A549 treated with AZD9567 at 1 μM for 4 hours (cell line): Measurements from ENCODE around the gene IQCN. TPM values are rescaled to one million over a fixed set of nuclear protein-coding genes. Genes with fewer than 3 reads are reported as not detected.

ENCODE experiments used
- total RNA-seq: library from RNA; stranded (reverse); fragments of 200-300 nt; extraction: Qiagen RNA extraction; gene quantifications from 5 replicates; pipeline ENCODE4 v1.2.3, GENCODE V29; 2022; ENCODE audit not compliant: insufficient read depth

Gene IQCN
- 0.38 to 0.58 TPM (median 0.44 TPM) in 4 of 5 replicates, not detected in the other for total RNA-seq

GRCh38 chr19:18274219-18274780 is at the start of gene IQCN:
Gene IQCN, minus strand, starts transcription at chr19:18274452. Its CDS starts 4,974 bp downstream, at chr19:18269478.

GRCh38 chr19:18322759-18323460 is 48.7 kb upstream of the IQCN start, which contains the start of gene LSM4:
Gene LSM4, minus strand, starts transcription at chr19:18323076. Its CDS starts 56 bp downstream, at chr19:18323020.

GRCh38 chr19:18281082-18282020 is 7.1 kb upstream of the IQCN start, which contains the start of gene JUND:
Gene JUND, minus strand, starts transcription at chr19:18281622. Its CDS starts 138 bp downstream, at chr19:18281484.

GRCh38 chr19:18225702-18226468 is 48.4 kb downstream of the IQCN start, which contains the start of gene PDE4C:
Gene PDE4C, minus strand, starts transcription at chr19:18226438. Its CDS starts 23 bp downstream, at chr19:18226415.

Other genes starting within 250 kb of the IQCN start
- not detected in 5 replicates for gene IL12RB1, start 187.5 kb downstream of the IQCN start, total RNA-seq
- gene MAST3, start 176.7 kb downstream of the IQCN start, total RNA-seq: 1.9 to 2.4 TPM (median 2.2 TPM) in 5 replicates
- gene PIK3R2, start 121.3 kb downstream of the IQCN start, total RNA-seq: 9.9 to 15.0 TPM (median 12.4 TPM) in 5 replicates
- gene IFI30, start 100.6 kb downstream of the IQCN start, total RNA-seq: 13.6 to 22.2 TPM (median 15.9 TPM) in 5 replicates
- 9.5 to 14.8 TPM (median 12.7 TPM) in 5 replicates for gene MPV17L2, start 81.2 kb downstream of the IQCN start, total RNA-seq
- 0.71 to 0.99 TPM (median 0.79 TPM) in 4 of 5 replicates, not detected in the other for gene RAB3A, start 70.4 kb downstream of the IQCN start, total RNA-seq
- 0.05 to 0.48 TPM (median 0.16 TPM) in 4 of 5 replicates, not detected in the other for gene PDE4C, start 48.0 kb downstream of the IQCN start, total RNA-seq
- 32.5 to 55.4 TPM (median 47.0 TPM) in 5 replicates for gene JUND, start 7.2 kb upstream of the IQCN start, total RNA-seq
- gene LSM4, start 48.6 kb upstream of the IQCN start, total RNA-seq: 195 to 241 TPM (median 232 TPM) in 5 replicates
- gene PGPEP1, start 66.1 kb upstream of the IQCN start, total RNA-seq: 1.6 to 2.9 TPM (median 1.9 TPM) in 5 replicates
- 17.5 to 29.7 TPM (median 21.4 TPM) in 5 replicates for gene GDF15, start 111.7 kb upstream of the IQCN start, total RNA-seq
- gene LRRC25, start 123.2 kb upstream of the IQCN start, total RNA-seq: 0.03 TPM in 1 of 5 replicates, not detected in the others
- gene SSBP4, start 144.9 kb upstream of the IQCN start, total RNA-seq: 46.0 to 50.4 TPM (median 49.2 TPM) in 5 replicates
- 26.9 to 45.1 TPM (median 44.5 TPM) in 5 replicates for gene ISYNA1, start 163.7 kb upstream of the IQCN start, total RNA-seq
- gene ELL, start 247.6 kb upstream of the IQCN start, total RNA-seq: 3.5 to 5.9 TPM (median 5.2 TPM) in 5 replicates